Lung (tissue), 12 donors: Measurements from ENCODE around the gene PARD3. TPM values are rescaled to one million over a fixed set of nuclear protein-coding genes. Genes with fewer than 3 reads are reported as not detected.

Experiments
- ATAC-seq: fragments of 200-7000 bp; cut with Tn5 transposase; one replicate; pipeline ENCODE4 v1.9.1; 2020; ENCODE audit warnings: moderate number of reproducible peaks; ENCODE audit not compliant: insufficient read depth, low FRiP score
- DNase-seq, 3 donors: peaks; one replicate each; pipeline ENCODE4 v3.0.0-alpha.2; 2013 to 2017
- H3K27ac ChIP-seq, 2 donors: one replicate each; pipeline ENCODE4 v1.5.1; 2013; ENCODE audit warnings: mild to moderate bottlenecking in 2 of 2, moderate library complexity in 2 of 2, control low read depth in 1 of 2, inconsistent platforms in 1 of 2, low read depth in 1 of 2, low read length in 1 of 2
- H3K27me3 ChIP-seq, 3 donors: one replicate each; pipeline ENCODE4 v1.5.1; 2013; ENCODE audit warnings: low read length in 2 of 3; ENCODE audit not compliant: control insufficient read depth in 3 of 3, insufficient read depth in 3 of 3
- H3K36me3 ChIP-seq, 4 donors: one replicate each; pipeline ENCODE4 v1.5.1; 2013; ENCODE audit warnings: low read length in 4 of 4, mild to moderate bottlenecking in 1 of 4, moderate library complexity in 1 of 4; ENCODE audit not compliant: control insufficient read depth in 4 of 4, insufficient read depth in 4 of 4
- H3K4me1 ChIP-seq, 5 donors: one replicate each; pipeline ENCODE4 v1.5.1; 2013; ENCODE audit warnings: low read length in 5 of 5, mild to moderate bottlenecking in 2 of 5, moderate library complexity in 1 of 5; ENCODE audit not compliant: control insufficient read depth in 5 of 5, insufficient read depth in 5 of 5
- H3K4me3 ChIP-seq: one replicate; pipeline ENCODE4 v1.5.1; 2013; ENCODE audit warnings: mild to moderate bottlenecking, control low read depth, moderate library complexity
- H3K9ac ChIP-seq, 2 donors: one replicate each; pipeline ENCODE4 v1.5.1; 2013; ENCODE audit warnings: low read length in 2 of 2, control low read depth in 1 of 2; ENCODE audit not compliant: insufficient read depth in 1 of 2
- H3K9me3 ChIP-seq, 4 donors: one replicate each; pipeline ENCODE4 v1.5.1; 2013; ENCODE audit warnings: low read length in 3 of 4, mild to moderate bottlenecking in 1 of 4, moderate library complexity in 1 of 4; ENCODE audit not compliant: control insufficient read depth in 4 of 4, insufficient read depth in 3 of 4
- CTCF ChIP-seq: IDR thresholded peaks from 2 replicates; pipeline ENCODE4 v1.5.1; 2012; ENCODE audit warnings: mild to moderate bottlenecking; ENCODE audit errors: control extremely low read depth, extremely low read depth
- WGBS, 2 donors: extraction: QIAGEN DNeasy Blood & Tissue Kit; methylation state at CpG; one replicate each; pipeline ENCODE4 v1.1.7; 2013; 5-methylcytosine and 5-hydroxymethylcytosine counted together
- polyA plus RNA-seq, 2 donors: library from polyadenylated mRNA; stranded (reverse); fragments of 200-250 nt; gene quantifications; one replicate each; pipeline ENCODE4 v1.2.1, GENCODE V29; 2013
- total RNA-seq, 2 donors: library from RNA; depleted of rRNA in 1 of 2; stranded (reverse); fragments of >200 nt in 1 of 2; gene quantifications; one replicate each; pipeline ENCODE4 v1.2.1, GENCODE V29; 2014 to 2021
- donor health status: control.
- donor health status: control.
- donor health status: Bipolar disorder and iron deficiency.
- donor health status: healthy.
- donor health status: DM: yes; HTN: yes; CAD: no.

The PARD3 gene
- total and polyA plus RNA-seq, 4 donors = 10.3 to 69.2 (median 27.6) TPM

GRCh38 chr10:34644224-34644623 is 170.9 kb downstream of the PARD3 start:
- no peak for ATAC-seq
- H3K36me3 ChIP-seq = no peaks in the 10 kb centered on the region
- H3K9me3 ChIP-seq = no peaks in the 10 kb centered on the region
- no peak overlapping the region for H3K27ac ChIP-seq
- no peak overlapping the region for H3K9ac ChIP-seq
- H3K27me3 ChIP-seq = no peaks in the 10 kb centered on the region
- H3K4me3 ChIP-seq = no peak overlapping the region
- DNase-seq = no peak
- 84 to 88% methylated on average over 3 of the region's 3 CpGs for WGBS, 2 donors
- H3K4me1 ChIP-seq = peaks cover 0 to 14% (median 4%) of the 10 kb centered on the region in 5 donors
- TF ChIP-seq CTCF = no peak

- H3K9me3 ChIP-seq = no peaks in the 10 kb centered on the region
- no peak overlapping the region for H3K4me3 ChIP-seq
- ATAC-seq = no peak
- no peak overlapping the region for H3K27ac ChIP-seq
- H3K4me1 ChIP-seq = peaks cover 0 to 14% (median 4%) of the 10 kb centered on the region in 5 donors
- WGBS, 2 donors = 87 to 96% methylated on average over 5 of the region's 5 CpGs
- H3K9ac ChIP-seq = no peak overlapping the region
- DNase-seq = no peak
- H3K27me3 ChIP-seq = no peaks in the 10 kb centered on the region
- H3K36me3 ChIP-seq = no peaks in the 10 kb centered on the region
- no peak for TF ChIP-seq CTCF
Measured at GRCh38 chr10:34643620-34644019, 171.5 kb downstream of the PARD3 start.

GRCh38 chr10:34641913-34642558 is 173.1 kb downstream of the PARD3 start:
- Histone ChIP-seq H3K27ac (no peak overlapping the region), H3K36me3 (no peaks in the 10 kb centered on the region), H3K4me3 (no peak overlapping the region), H3K27me3 (no peaks in the 10 kb centered on the region), H3K4me1 (peaks cover 0 to 14% (median 9%) of the 10 kb centered on the region in 5 donors), H3K9me3 (no peaks in the 10 kb centered on the region), H3K9ac (no peak overlapping the region)
- ATAC-seq (no peak), DNase-seq (no peak)
- 85 to 91% methylated on average over 11 to 12 of the region's 12 CpGs for WGBS, 2 donors
- no peak for TF ChIP-seq CTCF
